Stimulated activated CD8-positive, alpha-beta memory T cell treated with anti-CD3 and anti-CD28 coated beads, Interleukin-4, amount 100 ng/mL, for 4 hours (primary cell): ENCODE data around the gene PCAT6.
"Not testable (repeated sequence)": the region's sequence is repeated elsewhere in the genome, so short reads cannot be mapped to it uniquely, and the experiment has no call there.

Experiments
- DNase-seq, 2 donors: peaks; one replicate each; pipeline ENCODE4 v3.0.0-alpha.2; 2020; ENCODE audit warnings: low read depth in 2 of 2, low spot score in 1 of 2

Gene PCAT6

GRCh38 chr1:202810615-202811295 lies at the start of gene PCAT6:
PCAT6 (plus strand) TSS chr1:202810954.
- peak; percentile 74 to 79 for DNase-seq

- no peak for DNase-seq
Observed at GRCh38 chr1:202762019-202762418, 48.7 kb upstream of the PCAT6 start.

- no peak for DNase-seq
Observed at GRCh38 chr1:202765721-202766120, 45.0 kb upstream of the PCAT6 start.

- no peak for DNase-seq
Observed at GRCh38 chr1:202770135-202770534, 40.6 kb upstream of the PCAT6 start.

GRCh38 chr1:202781180-202781579 lies 29.6 kb upstream of the PCAT6 start:
- DNase-seq = no peak

GRCh38 chr1:202786804-202787203 lies 23.9 kb upstream of the PCAT6 start:
- no peak for DNase-seq

GRCh38 chr1:202788800-202789199 lies 22.0 kb upstream of the PCAT6 start:
- no peak for DNase-seq

GRCh38 chr1:202791077-202791747 lies 19.5 kb upstream of the PCAT6 start:
- no peak for DNase-seq

GRCh38 chr1:202794051-202794740 lies 16.6 kb upstream of the PCAT6 start:
- DNase-seq = no peak

GRCh38 chr1:202794931-202795330 lies 15.8 kb upstream of the PCAT6 start:
- DNase-seq = not testable (repeated sequence)

GRCh38 chr1:202796670-202797069 lies 14.1 kb upstream of the PCAT6 start:
- DNase-seq = no peak

- no peak for DNase-seq
Observed at GRCh38 chr1:202798260-202798659, 12.5 kb upstream of the PCAT6 start.

- no peak for DNase-seq
Observed at GRCh38 chr1:202798792-202799331, 11.9 kb upstream of the PCAT6 start.

GRCh38 chr1:202800742-202801141 lies 10.0 kb upstream of the PCAT6 start:
- DNase-seq = no peak

GRCh38 chr1:202801175-202801574 lies 9.6 kb upstream of the PCAT6 start:
- no peak for DNase-seq

- no peak for DNase-seq
Observed at GRCh38 chr1:202802034-202802433, 8.7 kb upstream of the PCAT6 start.

GRCh38 chr1:202802998-202803932 lies 7.5 kb upstream of the PCAT6 start:
- DNase-seq = no peak

GRCh38 chr1:202804126-202804525 lies 6.6 kb upstream of the PCAT6 start:
- no peak for DNase-seq

GRCh38 chr1:202805886-202806844 lies 4.6 kb upstream of the PCAT6 start:
- DNase-seq = no peak
